Natural killer cell (primary cell): ENCODE results near the gene AOPEP. TPM values are rescaled to one million over a fixed set of nuclear protein-coding genes. Genes with fewer than 3 reads are reported as not detected.

Experiments
- ATAC-seq, 3 donors: fragments of 150-1000 bp in 2 of 3; fragments of 200-7000 bp in 1 of 3; cut with Tn5 transposase; 1 replicate in 1 of 3; 2 replicates in 2 of 3; pipeline ENCODE4 v1.10.0; 2021; ENCODE audit warnings: mild to moderate bottlenecking in 2 of 3, moderate library complexity in 2 of 3
- DNase-seq, 2 donors: peaks; one replicate each; pipeline versions ENCODE4 v3.0.0 to v3.0.0-alpha.2; 2013 to 2021; ENCODE audit warnings: mixed read lengths in 1 of 2
- H3K27ac ChIP-seq: one replicate; pipeline ENCODE4 v1.5.1; 2013; ENCODE audit warnings: mild to moderate bottlenecking, low read length
- H3K27me3 ChIP-seq: one replicate; pipeline ENCODE4 v1.6.1; 2013; ENCODE audit warnings: low read length; ENCODE audit not compliant: control insufficient read depth, insufficient read depth
- H3K36me3 ChIP-seq: one replicate; pipeline ENCODE4 v1.6.1; 2013; ENCODE audit warnings: low read length; ENCODE audit not compliant: control insufficient read depth, insufficient read depth
- H3K4me1 ChIP-seq: one replicate; pipeline ENCODE4 v1.6.1; 2013; ENCODE audit warnings: low read length; ENCODE audit not compliant: control insufficient read depth, insufficient read depth
- H3K4me3 ChIP-seq: one replicate; pipeline ENCODE4 v1.5.1; 2013; ENCODE audit warnings: low read length
- H3K9me3 ChIP-seq: one replicate; pipeline ENCODE4 v1.6.1; 2013; ENCODE audit warnings: low read length; ENCODE audit not compliant: control insufficient read depth, insufficient read depth
- H3K27ac Mint-ChIP-seq, 2 donors: one replicate each; pipeline ENCODE4 v1.8.0; 2022; ENCODE audit warnings: mild to moderate bottlenecking in 2 of 2, mixed read lengths in 2 of 2, moderate library complexity in 1 of 2
- H3K27me3 Mint-ChIP-seq, 2 donors: one replicate each; pipeline ENCODE4 v1.8.0; 2022; ENCODE audit warnings: low read depth in 2 of 2, mixed read lengths in 2 of 2
- H3K36me3 Mint-ChIP-seq: one replicate; pipeline ENCODE4 v1.8.0; 2022; ENCODE audit warnings: mixed read lengths
- H3K4me1 Mint-ChIP-seq, 2 donors: one replicate each; pipeline ENCODE4 v1.8.0; 2022; ENCODE audit warnings: mixed read lengths in 2 of 2
- H3K4me3 Mint-ChIP-seq: one replicate; pipeline ENCODE4 v1.8.0; 2022; ENCODE audit warnings: mild to moderate bottlenecking, moderate library complexity, mixed read lengths
- H3K9me3 Mint-ChIP-seq, 2 donors: one replicate each; pipeline ENCODE4 v1.8.0; 2022; ENCODE audit warnings: mixed read lengths in 2 of 2
- CTCF ChIP-seq: fragments of 200-600 bp; IDR thresholded peaks from one replicate; pipeline ENCODE4 v1.8.0; 2022; ENCODE audit warnings: antibody characterized with exemption
- WGBS: methylation state at CpG from one replicate; pipeline ENCODE4 v1.1.7; 2013; ENCODE audit warnings: missing lambda C conversion rate; ENCODE audit not compliant: insufficient coverage; 5-methylcytosine and 5-hydroxymethylcytosine counted together
- intact Hi-C: fragments of 100-400 bp; cut with micrococcal nuclease; formaldehyde crosslinking; loops from one replicate; pipeline ENCODE4 v1.14.2; 2022
- total RNA-seq, 4 donors: library from RNA; stranded (reverse); fragments of 120-200 nt in 1 of 4; gene quantifications; one replicate each; pipeline versions ENCODE4 v1.2.3 to v1.2.4, GENCODE V29; 2013 to 2022

Gene AOPEP
- total RNA-seq, 3 donors from 2014 or later (not counting 1 experiment from before 2014, with no cell fraction given), result 20.1 to 22.6 (median 20.6) TPM

- Histone ChIP-seq H3K27ac (no peak overlapping the region), H3K36me3 (no peaks in the 10 kb centered on the region), H3K4me3 (no peak overlapping the region), H3K9me3 (no peaks in the 10 kb centered on the region), H3K27me3 (no peaks in the 10 kb centered on the region), H3K4me1 (no peaks in the 10 kb centered on the region)
- Mint-ChIP-seq H3K27me3 (no peaks in the 10 kb centered on the region), H3K4me3 (no peak overlapping the region), H3K27ac (no peak overlapping the region), H3K9me3 (peaks cover 3 to 10% of the 10 kb centered on the region in 2 donors), H3K4me1 (peaks cover 0 to 10% of the 10 kb centered on the region in 2 donors), H3K36me3 (peaks cover 22% of the 10 kb centered on the region)
- intact Hi-C loops, result no loop called here
- ATAC-seq (no peak), DNase-seq (no peak)
- no CpG with 5 or more reads among the region's 1 CpG for WGBS
- no peak for TF ChIP-seq CTCF
Observed at GRCh38 chr9:94891183-94891582, 164.7 kb downstream of the AOPEP start.

- Mint-ChIP-seq H3K4me3 (no peak overlapping the region), H3K27me3 (no peaks in the 10 kb centered on the region), H3K4me1 (peaks cover 0 to 10% of the 10 kb centered on the region in 2 donors), H3K9me3 (peaks cover 3 to 10% of the 10 kb centered on the region in 2 donors), H3K27ac (no peak overlapping the region), H3K36me3 (peaks cover 22% of the 10 kb centered on the region)
- no peaks in the 10 kb centered on the region for H3K36me3 ChIP-seq
- no peak overlapping the region for H3K4me3 ChIP-seq
- 100% methylated on average over 1 of the region's 1 CpG for WGBS
- DNase-seq (no peak), ATAC-seq (no peak)
- no peaks in the 10 kb centered on the region for H3K27me3 ChIP-seq
- H3K9me3 ChIP-seq, result no peaks in the 10 kb centered on the region
- TF ChIP-seq CTCF, result no peak
- H3K4me1 ChIP-seq, result no peaks in the 10 kb centered on the region
- no peak overlapping the region for H3K27ac ChIP-seq
- intact Hi-C loops, result no loop called here
Observed at GRCh38 chr9:94892675-94893074, 166.2 kb downstream of the AOPEP start.

- no peak for DNase-seq
- intact Hi-C loops, result no loop called here
- H3K4me3 ChIP-seq, result no peak overlapping the region
- Mint-ChIP-seq H3K27me3 (no peaks in the 10 kb centered on the region), H3K4me1 (peaks cover 0 to 5% of the 10 kb centered on the region in 2 donors), H3K27ac (no peak overlapping the region), H3K9me3 (peaks cover 3 to 10% of the 10 kb centered on the region in 2 donors), H3K36me3 (peaks cover 22% of the 10 kb centered on the region), H3K4me3 (no peak overlapping the region)
- H3K27ac ChIP-seq, result no peak overlapping the region
- WGBS, result 80% methylated on average over 1 of the region's 1 CpG
- no peaks in the 10 kb centered on the region for H3K36me3 ChIP-seq
- no peaks in the 10 kb centered on the region for H3K4me1 ChIP-seq
- TF ChIP-seq CTCF, result no peak
- H3K27me3 ChIP-seq, result no peaks in the 10 kb centered on the region
- no peak for ATAC-seq
- no peaks in the 10 kb centered on the region for H3K9me3 ChIP-seq
Observed at GRCh38 chr9:94894094-94894699, 167.7 kb downstream of the AOPEP start.

- intact Hi-C loops, result no loop called here
- Histone ChIP-seq H3K9me3 (no peaks in the 10 kb centered on the region), H3K4me1 (no peaks in the 10 kb centered on the region), H3K36me3 (no peaks in the 10 kb centered on the region), H3K27ac (no peak overlapping the region), H3K27me3 (no peaks in the 10 kb centered on the region), H3K4me3 (no peak overlapping the region)
- Mint-ChIP-seq H3K4me3 (no peak overlapping the region), H3K36me3 (peaks cover 17% of the 10 kb centered on the region), H3K27ac (no peak overlapping the region), H3K9me3 (peaks cover 3 to 7% of the 10 kb centered on the region in 2 donors), H3K4me1 (peaks cover 0 to 5% of the 10 kb centered on the region in 2 donors), H3K27me3 (no peaks in the 10 kb centered on the region)
- TF ChIP-seq CTCF, result no peak
- no peak for ATAC-seq
- 62% methylated on average over 3 of the region's 3 CpGs for WGBS
- DNase-seq, result no peak
Observed at GRCh38 chr9:94895668-94896067, 169.2 kb downstream of the AOPEP start.
